NCI-H2171 treated with DMSO at 0.1 percent for 48 hours (cell line): ENCODE measurements around the gene REN.

Source experiments
- DNase-seq: peaks from one replicate; lab custom pipeline; 2025; lab: John Stamatoyannopoulos, UW

REN gene

GRCh38 chr1:204131978-204132377 lies 34.2 kb downstream of the REN start:
- DNase-seq, result no peak

GRCh38 chr1:204130981-204131892 lies 34.9 kb downstream of the REN start:
- DNase-seq, result no peak

GRCh38 chr1:204130178-204130577 lies 36.0 kb downstream of the REN start:
- DNase-seq, result no peak

- peak; percentile 67 for DNase-seq
Observed at GRCh38 chr1:204128964-204129896, 36.9 kb downstream of the REN start.

GRCh38 chr1:204128464-204128963 lies 37.6 kb downstream of the REN start:
- DNase-seq, result no peak

- peak; percentile 71 for DNase-seq
Observed at GRCh38 chr1:204127597-204128242, 38.4 kb downstream of the REN start.

- no peak for DNase-seq
Observed at GRCh38 chr1:204126956-204127355, 39.2 kb downstream of the REN start.

- DNase-seq, result no peak
Observed at GRCh38 chr1:204126386-204126785, 39.8 kb downstream of the REN start.

GRCh38 chr1:204125759-204126351 lies 40.3 kb downstream of the REN start:
- no peak for DNase-seq

GRCh38 chr1:204124639-204125038 lies 41.5 kb downstream of the REN start:
- no peak for DNase-seq

- DNase-seq, result no peak
Observed at GRCh38 chr1:204123376-204123775, 42.8 kb downstream of the REN start.

- no peak for DNase-seq
Observed at GRCh38 chr1:204121840-204122555, 44.1 kb downstream of the REN start.

- no peak for DNase-seq
Observed at GRCh38 chr1:204116539-204116938, 49.6 kb downstream of the REN start.

- DNase-seq, result no peak
Observed at GRCh38 chr1:204115116-204115515, 51.0 kb downstream of the REN start.

GRCh38 chr1:204114606-204115005 lies 51.5 kb downstream of the REN start:
- no peak for DNase-seq

GRCh38 chr1:204113896-204114295 lies 52.2 kb downstream of the REN start:
- no peak for DNase-seq

GRCh38 chr1:204112876-204113730 lies 53.0 kb downstream of the REN start:
- DNase-seq, result no peak

- DNase-seq, result peak; percentile 63
Observed at GRCh38 chr1:204110894-204111633, 55.1 kb downstream of the REN start.
